ENCODE results near the gene ANKS1B.

Gene ANKS1B

DNA sequence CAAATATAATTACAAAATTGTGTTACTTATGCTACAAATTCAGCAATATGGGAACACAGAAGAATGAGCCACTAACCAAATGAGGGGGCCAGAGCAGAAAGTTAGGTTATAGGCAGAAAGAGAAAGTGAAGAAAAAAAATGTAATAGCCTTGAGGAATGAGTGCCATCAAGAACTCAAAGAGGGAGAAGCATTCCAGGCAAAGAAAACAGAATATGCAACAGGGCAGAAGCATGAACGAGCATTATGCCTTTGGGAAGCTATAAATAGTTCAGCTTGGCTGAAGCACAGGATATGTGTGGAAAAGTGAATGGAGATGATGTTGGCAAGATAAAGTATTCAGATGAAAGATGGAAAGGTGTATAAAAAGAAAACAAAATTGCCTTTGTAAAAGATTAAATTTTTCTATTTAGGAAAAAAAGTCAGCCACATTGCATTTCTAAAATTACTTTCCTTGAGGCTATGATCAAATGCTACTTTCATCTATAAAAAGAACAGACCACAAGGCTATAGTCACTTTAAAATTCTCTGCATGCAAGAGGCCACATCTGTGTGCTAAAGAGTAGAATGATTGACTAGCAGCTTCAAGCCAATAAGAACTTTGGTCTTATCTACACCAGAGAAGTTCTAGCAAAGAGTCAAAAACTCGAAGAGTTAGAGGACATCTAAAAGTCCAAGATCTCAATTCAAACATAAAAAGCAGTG is 530.7 kb downstream of the ANKS1B start:
- DNase-seq (ENCODE audit: low spot score) = peak; percentile 5

DNA sequence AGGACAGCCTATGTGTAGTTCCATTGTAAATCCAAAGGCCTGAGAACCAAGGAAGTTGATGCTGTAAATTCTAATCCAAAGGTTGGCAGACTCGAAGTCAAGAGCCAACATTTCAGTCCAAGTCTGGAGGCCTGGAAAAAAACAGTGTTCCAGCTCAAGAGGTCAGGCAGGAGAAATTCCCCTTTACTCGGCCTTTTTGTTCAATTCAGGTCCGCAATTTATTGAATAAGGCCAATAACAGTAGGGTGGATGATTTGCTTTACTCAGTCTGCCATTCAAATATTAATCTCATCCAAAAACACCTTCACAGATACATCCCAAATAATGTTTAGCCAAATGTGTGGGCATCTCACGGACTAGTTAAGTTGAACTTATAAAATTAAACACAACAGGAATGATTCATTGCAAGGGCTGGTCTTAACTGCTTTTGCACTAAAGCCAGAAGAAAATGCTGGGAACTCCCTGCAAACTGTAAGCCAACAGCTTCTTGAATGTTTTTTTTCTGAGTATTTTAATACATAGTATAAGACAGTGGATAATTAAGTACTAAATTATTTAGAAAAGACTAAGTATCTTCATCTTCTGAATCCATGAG is 534.6 kb downstream of the ANKS1B start:
- DNase-seq (ENCODE audit: low spot score) = no peak

DNA sequence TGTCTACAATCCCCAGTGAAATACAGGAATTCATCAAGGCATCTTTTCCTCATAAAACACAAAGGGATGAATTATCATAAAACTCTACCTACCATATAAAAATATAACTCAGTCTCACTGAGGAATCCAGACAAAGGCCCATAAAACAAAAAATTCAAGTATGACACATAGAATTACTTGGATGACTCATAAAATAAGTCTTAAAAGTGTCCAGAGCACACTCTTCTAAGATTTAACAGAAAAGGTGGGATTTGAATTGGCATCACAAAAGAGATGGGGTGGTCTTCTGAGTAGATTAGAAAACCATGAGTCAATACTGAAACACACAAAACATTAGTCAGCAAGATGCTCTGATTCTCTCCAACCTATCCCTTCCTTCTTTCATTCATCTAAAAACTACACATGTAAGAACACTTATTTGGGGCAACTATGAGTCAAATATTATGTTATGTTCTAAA is 539.8 kb downstream of the ANKS1B start:
- DNase-seq (ENCODE audit: low spot score) = peak; percentile 3

DNA sequence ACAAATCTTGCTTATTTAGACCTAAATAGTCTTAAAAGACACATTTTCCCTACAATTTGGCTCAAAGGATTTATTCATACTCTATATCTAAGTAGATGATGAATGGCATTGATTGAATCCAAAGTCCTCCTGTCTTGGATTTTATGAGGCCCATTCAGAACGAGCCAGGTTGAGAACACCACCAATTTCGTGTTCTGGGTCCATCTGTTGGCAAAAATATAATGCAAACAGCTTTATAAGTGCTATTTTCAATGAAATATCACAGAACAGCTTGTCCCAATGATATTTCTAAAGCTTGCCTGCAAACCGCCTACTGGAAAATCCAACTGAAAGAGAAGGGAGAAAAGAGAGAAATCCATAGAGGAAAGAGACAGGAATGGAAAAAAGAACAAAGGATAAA is 542.0 kb downstream of the ANKS1B start:
- DNase-seq (ENCODE audit: low spot score) = no peak

DNA sequence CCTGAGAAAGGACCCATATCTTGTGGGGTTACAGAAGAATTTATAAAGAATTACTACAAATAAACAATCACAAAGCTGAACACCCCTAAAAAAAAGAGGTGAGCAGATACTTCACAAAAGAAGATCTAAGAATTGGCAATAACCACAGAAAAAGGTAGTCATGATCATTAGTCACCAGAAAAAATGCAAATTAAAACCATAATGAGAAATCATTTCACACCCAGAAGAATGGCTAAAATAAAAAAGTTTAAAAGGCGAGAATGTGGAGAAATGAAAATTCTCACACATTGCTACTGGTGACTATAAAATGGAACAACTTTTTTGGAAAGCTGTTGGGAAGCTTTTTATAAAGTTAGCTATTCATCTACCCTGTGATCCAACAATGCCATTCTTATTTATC is 545.3 kb downstream of the ANKS1B start:
- no peak for DNase-seq (ENCODE audit: low spot score)

DNA sequence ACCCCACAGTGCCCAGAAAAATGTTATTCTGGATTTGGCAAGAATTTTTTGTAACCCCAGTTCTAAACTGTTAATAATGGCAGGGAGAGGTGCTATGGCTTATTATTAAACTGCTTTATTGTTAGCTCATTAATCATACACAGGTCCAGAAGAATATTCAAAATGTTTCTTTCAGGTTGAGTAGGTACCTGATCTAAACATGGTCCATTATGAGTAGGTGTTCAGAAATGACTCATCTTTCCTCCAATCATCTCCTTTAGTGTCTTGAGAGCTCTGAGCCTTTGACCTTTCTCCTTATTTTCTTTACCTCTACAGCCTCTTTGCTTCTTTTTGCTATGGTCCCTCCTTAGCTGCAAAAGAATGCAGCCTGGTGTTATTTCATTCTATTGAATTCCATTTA is 548.2 kb downstream of the ANKS1B start:
- no peak for DNase-seq (ENCODE audit: low spot score)

DNA sequence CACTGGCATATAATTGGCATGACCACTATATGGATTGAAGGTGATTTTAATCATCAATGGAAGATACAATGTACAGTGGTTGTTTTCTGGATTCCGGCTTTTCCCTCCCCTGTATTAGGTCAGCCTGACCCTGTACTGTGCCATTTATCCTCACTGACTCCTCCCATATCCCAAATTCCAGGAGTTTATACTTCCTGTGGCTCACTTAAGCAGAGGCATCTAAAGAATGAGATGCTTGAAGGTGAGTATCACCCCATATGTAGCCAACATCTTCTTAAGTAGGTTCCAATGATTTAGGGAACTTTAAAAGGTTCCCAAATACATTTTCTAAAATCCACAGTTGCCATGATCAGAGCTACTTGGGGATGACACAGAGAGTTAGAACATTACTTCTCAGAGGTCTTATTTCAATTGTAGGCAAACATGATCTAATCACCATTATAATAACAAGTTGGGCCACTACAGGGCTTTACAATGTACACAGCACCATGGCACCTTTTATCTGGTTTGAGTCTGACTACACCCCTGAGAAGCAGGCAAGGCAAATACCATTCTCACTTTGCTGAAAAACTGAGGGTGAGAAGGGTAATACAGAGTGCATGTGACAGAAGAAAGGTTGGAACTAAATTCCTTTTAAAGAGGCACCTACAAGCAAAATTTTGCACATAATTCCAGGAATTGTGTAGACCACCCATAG is 549.5 kb downstream of the ANKS1B start:
- no peak for DNase-seq (ENCODE audit: low spot score)

DNA sequence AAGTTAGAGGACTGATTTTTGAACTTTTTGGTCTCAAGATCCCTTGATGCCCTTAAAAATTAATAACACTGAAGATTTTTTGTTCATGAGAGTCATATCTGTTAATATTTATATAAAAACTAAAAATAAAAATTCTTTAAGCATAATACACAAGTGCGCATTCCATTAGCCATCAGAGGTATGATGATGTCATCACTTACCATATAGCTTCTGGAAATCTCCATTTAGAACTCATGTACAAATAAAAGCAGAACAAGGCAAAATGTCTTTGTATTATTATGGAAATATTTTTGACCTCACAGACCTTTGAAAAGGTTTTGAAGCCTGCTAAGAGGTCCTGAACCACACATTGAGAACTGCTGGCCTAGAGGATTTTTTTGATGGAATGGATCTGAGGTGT is 551.6 kb downstream of the ANKS1B start:
- no peak for DNase-seq (ENCODE audit: low spot score)

DNA sequence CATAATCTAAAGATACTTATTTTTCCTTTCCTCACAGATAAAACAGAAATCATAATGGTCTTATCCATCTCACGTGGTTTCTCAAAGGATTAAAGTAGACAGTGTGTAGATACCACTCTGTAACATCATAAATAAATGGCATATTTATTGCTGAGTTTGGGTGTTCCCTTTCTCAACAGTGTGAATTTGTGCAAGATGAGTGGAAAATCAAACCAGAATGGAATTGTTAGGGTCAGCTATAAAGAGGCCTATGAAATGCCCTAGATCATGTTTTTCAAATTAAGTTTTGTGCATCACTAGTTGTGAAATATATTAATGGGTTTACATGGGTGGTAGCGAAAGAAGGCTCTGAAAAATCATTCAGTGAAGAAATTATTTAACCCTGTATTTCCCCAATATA is 553.5 kb downstream of the ANKS1B start:
- DNase-seq (ENCODE audit: low spot score) = no peak

DNA sequence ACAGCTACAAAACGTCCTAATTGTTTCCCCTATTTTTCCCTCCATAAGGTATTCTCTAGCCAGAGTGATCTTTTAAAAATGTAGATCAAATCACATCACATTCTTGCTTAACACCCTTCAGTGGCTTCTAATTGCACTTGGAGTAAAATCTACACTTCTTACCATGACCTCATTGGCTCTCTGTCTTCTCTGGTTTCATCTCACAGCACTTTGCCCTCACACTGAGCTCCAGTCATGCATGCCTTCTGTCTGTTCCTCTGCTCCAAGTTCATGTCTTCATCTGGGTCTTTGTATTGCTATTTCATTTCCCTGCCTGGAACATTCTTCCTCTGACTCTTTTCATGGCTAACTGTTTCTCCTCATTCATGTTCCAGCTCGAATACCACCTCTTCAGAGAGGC is 557.6 kb downstream of the ANKS1B start:
- no peak for DNase-seq (ENCODE audit: low spot score)

DNA sequence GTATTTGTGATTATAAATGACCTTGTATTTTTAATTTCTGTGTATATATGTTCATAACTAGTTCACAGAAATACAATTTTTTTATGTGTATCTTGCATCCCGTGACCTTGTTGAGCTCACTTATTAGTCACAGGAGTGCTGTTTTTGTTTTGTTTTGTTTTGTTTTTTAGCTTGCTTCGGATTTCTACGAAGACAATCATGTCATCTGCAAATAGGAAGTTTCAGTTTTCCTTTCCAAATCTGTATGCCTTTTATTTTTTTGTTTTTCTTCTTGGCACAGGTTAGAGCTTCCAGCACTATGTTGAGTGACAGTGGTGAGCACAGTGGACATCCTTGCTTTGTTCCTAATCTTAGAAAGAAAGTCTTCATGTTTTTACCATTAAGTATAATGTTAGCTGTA is 566.4 kb downstream of the ANKS1B start:
- no peak for DNase-seq (ENCODE audit: low spot score)

DNA sequence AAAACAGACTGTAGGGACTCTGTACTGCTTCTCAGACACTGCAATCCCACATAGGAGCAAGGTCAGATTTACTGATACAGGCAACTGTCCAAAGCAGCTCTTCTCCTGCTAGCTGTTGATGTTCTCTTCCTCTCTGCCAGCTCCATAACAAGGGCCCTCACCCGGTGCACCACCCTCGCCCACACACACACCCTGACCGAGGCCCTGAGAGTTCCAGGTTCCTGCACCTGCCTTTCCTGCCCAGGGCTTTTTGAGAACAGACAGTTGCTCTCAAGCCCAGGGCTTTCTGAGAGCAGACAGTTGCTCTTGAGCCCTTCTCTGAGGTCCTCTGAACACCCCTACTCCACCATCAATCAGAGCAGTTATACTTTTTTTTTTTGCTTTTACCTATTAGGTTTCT is 571.0 kb downstream of the ANKS1B start:
- DNase-seq (ENCODE audit: low spot score) = no peak

DNA sequence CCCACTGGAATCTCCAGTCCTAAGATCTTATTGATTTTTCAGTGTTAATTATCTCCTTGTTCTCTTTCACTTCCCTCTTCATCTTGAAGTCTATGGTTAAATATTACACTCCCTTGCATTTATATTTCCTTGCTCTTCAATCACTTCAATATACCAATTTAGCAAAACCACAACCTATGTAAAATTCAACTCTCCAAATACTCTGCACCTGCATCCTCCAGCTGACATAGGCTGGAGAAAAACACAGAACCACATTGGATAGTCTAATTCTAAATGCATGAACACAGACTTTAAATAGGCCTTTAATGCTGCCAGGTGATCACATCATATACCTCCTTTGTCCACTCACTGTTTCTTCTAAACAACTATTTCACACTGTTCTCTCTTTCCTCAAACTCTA is 591.0 kb downstream of the ANKS1B start:
- DNase-seq (ENCODE audit: low spot score) = no peak

DNA sequence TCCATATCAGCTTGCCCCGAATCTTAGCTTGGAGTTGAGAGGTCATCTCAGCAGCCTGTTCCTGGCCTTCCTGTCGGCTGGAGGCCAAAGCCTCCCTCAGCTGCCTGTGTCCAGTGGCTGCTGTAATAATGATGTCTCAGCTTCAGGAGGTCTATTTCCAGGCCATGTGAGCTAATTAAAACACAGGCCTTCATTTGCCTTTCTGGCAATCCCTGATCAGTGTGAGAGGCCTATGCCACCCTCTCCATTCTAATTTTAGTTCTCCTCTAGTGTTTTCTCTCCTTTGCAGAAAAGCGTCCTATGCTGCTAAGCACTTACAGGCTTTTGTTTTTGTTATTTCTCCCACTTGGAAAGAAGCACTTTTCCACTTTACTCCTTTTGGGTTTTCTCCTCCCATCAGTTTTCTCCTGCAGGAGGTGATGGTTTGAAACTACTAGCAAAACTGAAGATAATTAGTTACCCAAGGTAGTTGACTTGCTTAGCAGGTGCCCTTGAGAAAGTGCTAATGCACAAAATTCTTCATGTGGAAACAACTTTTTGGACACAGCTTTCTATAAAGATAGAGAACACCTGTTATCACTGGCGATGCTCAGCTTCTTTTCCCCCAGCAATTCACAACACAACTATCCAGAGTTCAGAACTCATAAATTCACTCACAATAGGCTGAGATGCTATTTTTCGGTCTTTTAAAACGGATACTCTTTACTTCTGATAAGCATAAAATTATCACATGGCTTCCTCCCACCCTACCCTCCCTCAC is 592.5 kb downstream of the ANKS1B start:
- no peak for DNase-seq (ENCODE audit: low spot score)

DNA sequence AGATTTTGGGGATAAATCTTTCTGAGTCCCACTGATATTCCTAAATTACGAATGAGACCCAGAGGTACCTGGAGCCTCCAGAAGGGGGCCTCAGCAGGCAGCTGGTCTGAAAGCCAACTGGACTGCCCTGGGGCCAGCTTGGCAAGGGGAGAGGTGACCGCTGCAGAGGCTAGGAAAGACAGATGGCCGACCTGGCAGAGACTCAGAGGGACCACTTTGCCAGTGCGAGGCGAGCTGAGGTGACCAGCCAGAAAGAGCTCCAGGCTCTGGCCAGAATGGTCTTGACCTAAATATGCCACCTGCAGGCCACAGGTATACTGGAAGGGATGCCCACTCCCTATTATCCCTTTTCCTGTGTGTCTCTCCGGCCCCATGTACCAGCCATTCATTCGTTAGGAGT is 594.0 kb downstream of the ANKS1B start:
- DNase-seq (ENCODE audit: low spot score) = peak; percentile 12

DNA sequence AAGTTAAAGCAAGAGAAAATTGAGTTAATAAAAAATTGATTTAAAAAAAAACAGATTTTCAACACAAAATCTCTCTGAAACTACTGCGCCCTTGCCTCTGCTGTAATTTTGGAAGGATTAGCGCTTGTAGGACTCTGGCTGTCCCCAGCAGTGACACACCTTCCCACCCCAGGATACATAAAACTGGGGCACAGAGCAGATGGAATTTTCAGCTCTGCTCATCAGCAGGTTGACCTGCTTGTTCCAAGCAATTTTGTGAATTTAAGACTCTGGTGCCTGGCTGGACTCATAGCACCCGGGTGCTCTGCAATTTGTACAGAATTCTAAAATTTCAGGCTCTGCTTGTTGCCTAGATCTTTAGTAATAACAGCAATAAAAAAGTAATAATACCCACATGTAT is 595.0 kb downstream of the ANKS1B start:
- DNase-seq (ENCODE audit: low spot score) = no peak

DNA sequence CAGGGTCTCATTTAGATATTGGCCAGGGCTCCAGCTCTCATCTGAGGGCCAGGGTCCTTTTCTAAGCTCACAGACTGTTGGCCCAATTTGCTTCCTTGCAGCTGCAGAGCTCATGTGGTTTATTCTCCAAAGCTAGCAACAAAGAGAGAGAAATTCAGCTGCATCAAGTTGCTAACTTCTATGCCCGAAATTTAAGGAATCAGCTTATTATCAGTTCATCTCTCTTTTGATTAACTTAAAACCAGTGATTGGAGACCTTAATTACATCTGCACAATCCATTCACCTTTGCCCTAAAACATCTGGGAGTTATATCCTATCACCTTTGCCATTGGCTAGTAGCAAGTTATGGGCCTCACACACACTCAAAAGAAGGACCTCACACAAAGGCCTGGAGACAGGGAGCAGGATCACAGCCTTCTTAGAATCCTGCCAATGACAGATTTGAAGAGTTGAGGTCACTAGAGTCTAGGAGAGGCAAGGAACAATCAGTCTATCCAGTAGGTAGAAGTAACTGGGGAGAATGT is 596.0 kb downstream of the ANKS1B start:
- no peak for DNase-seq (ENCODE audit: low spot score)

DNA sequence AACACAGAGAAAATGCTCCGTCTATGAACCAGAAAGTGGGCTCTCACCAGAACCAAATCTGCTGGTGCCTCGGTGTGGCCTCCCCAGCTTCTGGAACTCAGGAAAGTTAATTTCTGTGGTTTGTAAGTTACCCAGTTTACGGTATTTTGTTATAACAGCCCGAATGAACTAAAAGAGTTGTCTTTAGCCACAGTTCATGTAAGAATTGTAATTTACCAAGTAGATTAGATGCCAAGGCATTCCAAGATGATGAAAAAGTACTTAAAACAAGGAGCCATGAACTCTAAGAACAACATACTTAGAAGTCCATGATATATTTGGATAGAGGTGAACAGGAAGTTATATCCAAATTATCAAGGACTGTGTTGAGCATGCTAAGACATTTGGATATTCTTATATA is 597.1 kb downstream of the ANKS1B start:
- DNase-seq (ENCODE audit: low spot score) = no peak

DNA sequence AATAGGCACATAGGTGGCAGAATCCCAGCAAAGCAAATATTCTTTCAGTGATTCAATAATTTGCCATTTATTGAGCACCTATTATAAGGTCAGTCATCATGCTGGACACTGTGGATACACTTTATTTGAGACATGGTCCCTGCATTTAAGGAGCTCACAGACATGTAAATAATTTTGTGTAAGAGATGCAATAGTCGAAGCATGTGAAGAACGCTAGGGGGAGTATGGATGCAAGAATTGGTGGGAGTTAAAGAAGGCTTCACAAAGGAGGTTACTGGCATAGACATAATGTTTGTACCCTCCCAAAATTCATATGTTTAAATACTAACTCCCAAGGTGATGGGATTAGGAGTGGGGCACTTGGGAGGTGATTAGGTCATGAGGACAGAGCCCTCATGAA is 597.8 kb downstream of the ANKS1B start:
- DNase-seq (ENCODE audit: low spot score) = peak; percentile 22

DNA sequence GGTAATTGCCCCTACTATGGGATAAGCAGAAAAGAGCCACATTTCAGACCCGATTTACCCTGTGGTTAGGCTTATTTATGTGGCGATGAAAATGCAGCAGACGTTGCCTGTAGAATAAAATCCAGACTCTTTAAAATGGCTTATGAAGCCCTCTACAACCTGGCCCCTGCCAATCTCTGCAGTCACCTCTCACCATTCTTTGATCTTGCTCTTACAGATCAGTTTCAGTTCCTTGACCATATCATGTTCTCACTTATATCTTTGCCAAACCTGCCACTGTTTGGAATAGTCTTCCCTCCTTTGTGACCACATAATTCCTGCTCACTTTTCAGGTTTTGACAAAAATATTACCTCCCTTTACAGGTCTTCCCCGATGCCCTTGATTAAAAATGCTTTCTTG is 601.5 kb downstream of the ANKS1B start:
- no peak for DNase-seq (ENCODE audit: low spot score)

DNA sequence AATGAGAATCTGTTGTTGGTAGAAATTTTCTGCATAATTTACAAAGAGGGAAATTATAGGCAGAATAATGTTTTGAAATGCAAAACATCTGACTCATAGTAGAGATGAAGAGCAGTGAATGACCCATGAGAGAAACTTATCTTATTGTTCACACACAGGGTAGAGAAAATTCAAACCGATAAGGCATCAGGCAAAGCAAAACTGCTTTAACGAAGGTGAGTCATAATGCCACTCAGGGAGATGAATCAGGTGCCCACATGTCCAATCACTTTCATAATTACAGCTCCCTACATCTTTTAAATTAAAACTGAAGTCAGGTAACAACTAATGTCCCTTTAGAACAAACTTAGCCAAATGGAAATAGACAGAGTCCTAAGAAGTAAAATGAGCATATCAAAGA is 602.7 kb downstream of the ANKS1B start:
- no peak for DNase-seq (ENCODE audit: low spot score)

DNA sequence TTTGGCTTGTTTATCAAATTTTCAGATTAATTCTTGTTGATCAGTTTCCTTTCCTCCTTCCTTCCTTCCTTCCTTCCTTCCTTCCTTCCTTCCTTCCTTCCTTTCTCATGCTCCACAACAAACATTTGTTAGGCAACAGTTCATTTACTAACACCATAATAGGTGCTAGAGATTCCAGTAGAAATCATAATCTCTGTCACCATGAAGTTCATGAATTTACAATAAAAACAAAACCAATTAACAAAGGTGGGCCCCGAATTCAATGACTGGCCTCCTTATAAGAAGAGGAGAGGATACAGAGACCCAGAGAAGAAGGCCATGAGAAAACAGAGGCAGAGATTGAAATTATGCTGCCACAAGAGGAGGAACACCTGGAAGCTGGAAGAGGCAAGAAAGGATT is 604.0 kb downstream of the ANKS1B start:
- DNase-seq (ENCODE audit: low spot score) = no peak

DNA sequence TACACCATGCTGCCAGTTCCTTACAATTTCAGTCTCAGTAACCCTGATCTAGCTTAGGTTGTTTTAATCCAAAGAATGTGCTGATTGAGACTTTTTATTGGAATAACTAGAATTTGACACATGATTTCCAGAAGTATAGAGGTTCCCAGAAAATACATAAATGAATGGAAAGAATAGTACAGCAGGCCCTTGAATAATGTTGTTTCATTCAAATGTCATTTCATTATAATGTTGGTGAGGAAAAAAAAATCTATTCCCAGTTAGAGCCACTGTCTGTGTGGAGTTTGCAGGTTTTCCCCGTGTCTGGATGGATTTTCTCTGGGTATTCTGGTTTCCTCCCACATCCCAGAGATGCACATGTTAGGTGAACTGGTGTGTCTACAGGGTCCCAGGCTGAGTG is 610.7 kb downstream of the ANKS1B start:
- no peak for DNase-seq (ENCODE audit: low spot score)
